Panc1 (cell line): Measurements from ENCODE around the gene GRK3. TPM values are rescaled to one million over a fixed set of nuclear protein-coding genes. Genes with fewer than 3 reads are reported as not detected.

Experiments used
- ATAC-seq: fragments of 200-7000 bp; cut with Tn5 transposase; 2 replicates; pipeline ENCODE4 v1.9.1; 2020; ENCODE audit warnings: mild to moderate bottlenecking, moderate library complexity
- BruUV-seq: library from RNA; stranded (reverse); fragments of 400-500 nt; replicated peaks from 2 replicates; lab custom pipeline; 2021; lab: Mats Ljungman, UMichigan
- CTCF ChIA-PET: fragments of 300-600 bp; sonication (Branson Sonifier 250); formaldehyde crosslinking; loops from one replicate; lab custom pipeline; 2022; ENCODE audit warnings: antibody characterized with exemption; lab: Charles Lee
- POLR2A ChIA-PET: fragments of 300-600 bp; sonication (Branson Sonifier 250); formaldehyde crosslinking; loops from one replicate; lab custom pipeline; 2022; ENCODE audit warnings: antibody characterized with exemption; lab: Charles Lee
- DNase-seq: peaks from one replicate; pipeline ENCODE4 v3.0.0-alpha.2; 2010; ENCODE audit warnings: low read depth, low spot score
- H3K27ac ChIP-seq: 2 replicates; pipeline ENCODE4 v1.5.1; 2011; ENCODE audit warnings: mild to moderate bottlenecking, low read length, inconsistent platforms
- H3K27me3 ChIP-seq: fragments of 200-500 bp; sonication (Bioruptor generic); 2 replicates; pipeline ENCODE4 v1.6.0; 2014; ENCODE audit warnings: low read length, inconsistent platforms; ENCODE audit not compliant: control insufficient read depth, insufficient read depth
- H3K36me3 ChIP-seq: fragments of 200-500 bp; sonication (Bioruptor generic); 2 replicates; pipeline ENCODE4 v1.5.1; 2014; ENCODE audit warnings: inconsistent platforms, mild to moderate bottlenecking, low read length, moderate library complexity; ENCODE audit not compliant: control insufficient read depth, insufficient read depth
- H3K4me1 ChIP-seq: 2 replicates; pipeline ENCODE4 v1.5.1; 2011; ENCODE audit warnings: inconsistent platforms, mild to moderate bottlenecking, low read length, moderate library complexity; ENCODE audit not compliant: control insufficient read depth, insufficient read depth
- H3K4me3 ChIP-seq, 2 experiments: 2 replicates each; pipeline ENCODE4 v1.5.1; 2011 to 2012; ENCODE audit warnings: low read depth in 2 of 2, low read length in 2 of 2, mild to moderate bottlenecking in 2 of 2, inconsistent platforms in 1 of 2, moderate library complexity in 1 of 2
- H3K9me3 ChIP-seq: fragments of 200-500 bp; sonication (Bioruptor generic); 2 replicates; pipeline ENCODE4 v1.5.1; 2014; ENCODE audit warnings: low read depth, mild to moderate bottlenecking, inconsistent platforms, low read length, moderate library complexity; ENCODE audit not compliant: control insufficient read depth, insufficient read depth
- POLR2AphosphoS5 ChIP-seq: IDR thresholded peaks from 2 replicates; pipeline ENCODE4 v1.6.1; 2012; ENCODE audit warnings: mild to moderate bottlenecking, low read depth, low read length, moderate library complexity
- SIN3A ChIP-seq: IDR thresholded peaks from 2 replicates; pipeline ENCODE4 v1.6.1; 2012; ENCODE audit warnings: low read depth, mild to moderate bottlenecking, low read length, moderate library complexity, borderline replicate concordance; ENCODE audit not compliant: insufficient read depth
- TCF7L2 ChIP-seq: IDR thresholded peaks from 2 replicates; pipeline ENCODE4 v1.6.1; 2011; ENCODE audit warnings: mild to moderate bottlenecking, low read depth, low read length, inconsistent platforms
- in situ Hi-C: cut with HindIII; loops from 2 replicates; pipeline ENCODE4 v1.10.0; 2016; ENCODE audit warnings: low sequenced_read_pairs, low pct_unique_long_range_greater_than_20kb
- intact Hi-C: fragments of 100-400 bp; cut with micrococcal nuclease; formaldehyde crosslinking; loops from one replicate; pipeline ENCODE4 v1.10.0; 2022; ENCODE audit not compliant: unreplicated experiment
- total RNA-seq: library from RNA; stranded (reverse); gene quantifications from one replicate; pipeline ENCODE4 v1.2.1, GENCODE V29; 2021; ENCODE audit not compliant: unreplicated experiment
- TF ChIP-seq, protein P1 (sequence below): fragments of 450-650 bp; IDR thresholded peaks from 2 replicates; pipeline ENCODE4 v1.5.1; 2017; ENCODE audit warnings: mild to moderate bottlenecking
- TF ChIP-seq, protein P2 (sequence below), 2 experiments: IDR thresholded peaks; 2 replicates each; pipeline ENCODE4 v1.6.1; 2011 to 2012; ENCODE audit warnings: low read depth in 2 of 2, control low read depth in 1 of 2, low read length in 1 of 2, mild to moderate bottlenecking in 1 of 2, moderate library complexity in 1 of 2; ENCODE audit not compliant: insufficient read depth in 1 of 2

The GRK3 gene
- total RNA-seq, 1 experiment from 2014 or later: 12.0 TPM

DNA sequence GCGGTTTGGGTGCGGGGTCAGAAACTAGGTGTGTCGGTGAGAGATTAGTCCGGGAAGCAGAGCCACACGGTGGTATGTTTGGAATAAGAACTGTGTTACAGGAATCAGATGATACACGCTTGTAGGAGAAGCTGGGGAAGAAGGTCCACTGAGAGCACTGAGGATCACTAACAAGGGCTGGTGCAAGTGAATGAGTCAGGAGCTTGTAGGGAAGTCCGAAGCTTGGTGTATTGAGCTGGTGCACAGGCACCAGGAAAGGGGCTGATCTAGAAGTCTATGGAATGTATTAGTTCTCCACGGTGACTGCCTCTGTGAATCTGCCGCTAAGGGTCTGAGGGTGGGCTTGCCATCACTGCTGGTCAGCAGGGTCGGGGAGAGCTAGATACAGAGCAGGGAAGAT, 18.8 kb upstream of the GRK3 start:
- intact Hi-C loops: no loop called here
- no peak for ATAC-seq
- Histone ChIP-seq H3K4me3 (no peak overlapping the region), H3K9me3 (no peaks in the 10 kb centered on the region), H3K27ac (no peak overlapping the region), H3K27me3 (no peaks in the 10 kb centered on the region), H3K4me1 (no peaks in the 10 kb centered on the region), H3K36me3 (no peaks in the 10 kb centered on the region)
- in situ Hi-C loops: no loop called here
- TF ChIP-seq, protein P1, sequence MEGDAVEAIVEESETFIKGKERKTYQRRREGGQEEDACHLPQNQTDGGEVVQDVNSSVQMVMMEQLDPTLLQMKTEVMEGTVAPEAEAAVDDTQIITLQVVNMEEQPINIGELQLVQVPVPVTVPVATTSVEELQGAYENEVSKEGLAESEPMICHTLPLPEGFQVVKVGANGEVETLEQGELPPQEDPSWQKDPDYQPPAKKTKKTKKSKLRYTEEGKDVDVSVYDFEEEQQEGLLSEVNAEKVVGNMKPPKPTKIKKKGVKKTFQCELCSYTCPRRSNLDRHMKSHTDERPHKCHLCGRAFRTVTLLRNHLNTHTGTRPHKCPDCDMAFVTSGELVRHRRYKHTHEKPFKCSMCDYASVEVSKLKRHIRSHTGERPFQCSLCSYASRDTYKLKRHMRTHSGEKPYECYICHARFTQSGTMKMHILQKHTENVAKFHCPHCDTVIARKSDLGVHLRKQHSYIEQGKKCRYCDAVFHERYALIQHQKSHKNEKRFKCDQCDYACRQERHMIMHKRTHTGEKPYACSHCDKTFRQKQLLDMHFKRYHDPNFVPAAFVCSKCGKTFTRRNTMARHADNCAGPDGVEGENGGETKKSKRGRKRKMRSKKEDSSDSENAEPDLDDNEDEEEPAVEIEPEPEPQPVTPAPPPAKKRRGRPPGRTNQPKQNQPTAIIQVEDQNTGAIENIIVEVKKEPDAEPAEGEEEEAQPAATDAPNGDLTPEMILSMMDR: no peak
- TF ChIP-seq, protein P2, sequence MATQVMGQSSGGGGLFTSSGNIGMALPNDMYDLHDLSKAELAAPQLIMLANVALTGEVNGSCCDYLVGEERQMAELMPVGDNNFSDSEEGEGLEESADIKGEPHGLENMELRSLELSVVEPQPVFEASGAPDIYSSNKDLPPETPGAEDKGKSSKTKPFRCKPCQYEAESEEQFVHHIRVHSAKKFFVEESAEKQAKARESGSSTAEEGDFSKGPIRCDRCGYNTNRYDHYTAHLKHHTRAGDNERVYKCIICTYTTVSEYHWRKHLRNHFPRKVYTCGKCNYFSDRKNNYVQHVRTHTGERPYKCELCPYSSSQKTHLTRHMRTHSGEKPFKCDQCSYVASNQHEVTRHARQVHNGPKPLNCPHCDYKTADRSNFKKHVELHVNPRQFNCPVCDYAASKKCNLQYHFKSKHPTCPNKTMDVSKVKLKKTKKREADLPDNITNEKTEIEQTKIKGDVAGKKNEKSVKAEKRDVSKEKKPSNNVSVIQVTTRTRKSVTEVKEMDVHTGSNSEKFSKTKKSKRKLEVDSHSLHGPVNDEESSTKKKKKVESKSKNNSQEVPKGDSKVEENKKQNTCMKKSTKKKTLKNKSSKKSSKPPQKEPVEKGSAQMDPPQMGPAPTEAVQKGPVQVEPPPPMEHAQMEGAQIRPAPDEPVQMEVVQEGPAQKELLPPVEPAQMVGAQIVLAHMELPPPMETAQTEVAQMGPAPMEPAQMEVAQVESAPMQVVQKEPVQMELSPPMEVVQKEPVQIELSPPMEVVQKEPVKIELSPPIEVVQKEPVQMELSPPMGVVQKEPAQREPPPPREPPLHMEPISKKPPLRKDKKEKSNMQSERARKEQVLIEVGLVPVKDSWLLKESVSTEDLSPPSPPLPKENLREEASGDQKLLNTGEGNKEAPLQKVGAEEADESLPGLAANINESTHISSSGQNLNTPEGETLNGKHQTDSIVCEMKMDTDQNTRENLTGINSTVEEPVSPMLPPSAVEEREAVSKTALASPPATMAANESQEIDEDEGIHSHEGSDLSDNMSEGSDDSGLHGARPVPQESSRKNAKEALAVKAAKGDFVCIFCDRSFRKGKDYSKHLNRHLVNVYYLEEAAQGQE (IDR thresholded peaks at IDR 0.05; ENCODE audit: insufficient read depth in 1 of 2, low read depth in 2 of 2, low read length in 1 of 2): no peak
- TF ChIP-seq SIN3A (no peak), POLR2AphosphoS5 (no peak), TCF7L2 (no peak)
- ChIA-PET CTCF (no interaction called here), POLR2A (no interaction called here)
- BruUV-seq: no TSS peak
- no peak for DNase-seq

- ChIA-PET CTCF (no interaction called here), POLR2A (no interaction called here)
- in situ Hi-C loops (no loop called here), intact Hi-C loops (no loop called here)
- TF ChIP-seq POLR2AphosphoS5 (no peak), TCF7L2 (no peak)
- TF ChIP-seq, protein P2 (IDR thresholded peaks at IDR 0.05; ENCODE audit: insufficient read depth in 1 of 2, low read depth in 2 of 2, low read length in 1 of 2): no peak
- H3K36me3 ChIP-seq: no peaks in the 10 kb centered on the region
- H3K9me3 ChIP-seq: no peaks in the 10 kb centered on the region
- H3K4me3 ChIP-seq: no peak overlapping the region
- BruUV-seq: no TSS peak
- no peak overlapping the region for H3K27ac ChIP-seq
- H3K4me1 ChIP-seq: no peaks in the 10 kb centered on the region
- no peaks in the 10 kb centered on the region for H3K27me3 ChIP-seq
- DNase-seq: no peak
- ATAC-seq: no peak
Measured at GRCh38 chr22:25546242-25546641, 18.2 kb upstream of the GRK3 start.
